ENCODE results near the gene RNF222.

Gene RNF222

DNA sequence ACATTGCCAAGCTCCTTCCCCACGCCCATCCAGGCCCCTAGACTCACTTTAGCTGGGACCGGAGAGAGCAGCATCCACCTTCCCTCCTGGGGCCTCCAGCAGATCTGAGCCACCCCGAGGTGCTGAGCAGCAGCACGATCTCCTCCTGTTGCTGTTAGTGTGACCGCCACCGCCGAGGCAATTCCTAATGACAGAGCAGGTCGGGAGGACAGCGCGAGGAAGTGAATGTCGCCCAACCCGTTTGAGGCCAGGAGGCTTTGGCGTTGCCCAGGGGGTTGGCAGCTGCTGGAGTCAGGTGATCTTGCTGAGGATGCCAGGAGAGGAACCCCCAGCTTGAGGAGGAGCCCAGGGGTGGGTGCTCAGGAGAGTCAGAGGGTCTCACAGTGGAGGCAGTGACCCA, at the start of gene RNF222:
TSS of gene RNF222 (minus strand) at position 192 of the 400 bp plus-strand sequence. CDS start 4,366 bp downstream, outside the sequence.
- no peak within 1 kb of the TSS for H3K4me3 ChIP-seq (ENCODE audit: low read depth, low read length)
- DNase-seq (ENCODE audit: low read depth), result no peak

DNA sequence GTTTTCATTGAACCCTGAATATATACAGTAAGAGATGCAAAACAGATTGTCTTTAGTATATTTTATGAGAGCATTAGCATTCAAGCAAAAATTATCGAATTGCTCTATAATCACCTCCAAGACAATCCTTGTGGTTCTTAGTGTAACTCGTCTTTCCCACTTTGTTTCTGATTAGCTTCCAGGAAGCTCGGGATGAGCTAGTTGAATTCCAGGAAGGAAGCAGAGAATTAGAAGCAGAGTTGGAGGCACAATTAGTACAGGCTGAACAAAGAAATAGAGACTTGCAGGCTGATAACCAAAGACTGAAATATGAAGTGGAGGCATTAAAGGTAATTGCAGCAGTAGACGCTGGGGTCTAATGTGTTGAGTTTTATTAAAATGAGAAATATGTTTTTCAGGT, 47.9 kb upstream of the RNF222 start:
- no peak overlapping the region for H3K4me3 ChIP-seq (ENCODE audit: low read depth, low read length)
- no peak for DNase-seq (ENCODE audit: low read depth)

GRCh38 chr17:8444494-8444893, 46.9 kb upstream of the RNF222 start:
- no peak overlapping the region for H3K4me3 ChIP-seq (ENCODE audit: low read depth, low read length)

DNA sequence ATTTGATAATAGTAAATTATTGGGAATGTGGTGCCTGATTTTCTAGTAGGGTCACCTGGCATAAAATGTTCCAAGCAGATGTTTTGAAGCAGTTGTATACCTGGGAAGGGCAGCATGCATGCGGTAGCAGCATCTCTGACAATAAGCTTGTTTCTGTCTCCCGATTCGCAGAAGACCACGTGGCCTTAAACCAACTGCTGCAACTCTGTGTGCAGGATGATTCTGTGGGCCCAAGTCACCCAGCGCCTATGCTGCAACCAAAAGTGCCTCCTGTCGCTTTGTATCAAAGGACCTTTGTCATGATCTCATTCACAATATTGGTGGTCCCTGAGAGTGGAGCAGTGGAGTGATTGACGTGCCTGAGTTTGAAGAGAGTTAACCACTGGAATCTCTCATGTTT, 46.1 kb upstream of the RNF222 start:
- no peak overlapping the region for H3K4me3 ChIP-seq (ENCODE audit: low read depth, low read length)
- DNase-seq (ENCODE audit: low read depth), result no peak

More at GRCh38 chr17:8444494-8444893, 46.9 kb upstream of the RNF222 start:
- DNase-seq (ENCODE audit: low read depth), result no peak

DNA sequence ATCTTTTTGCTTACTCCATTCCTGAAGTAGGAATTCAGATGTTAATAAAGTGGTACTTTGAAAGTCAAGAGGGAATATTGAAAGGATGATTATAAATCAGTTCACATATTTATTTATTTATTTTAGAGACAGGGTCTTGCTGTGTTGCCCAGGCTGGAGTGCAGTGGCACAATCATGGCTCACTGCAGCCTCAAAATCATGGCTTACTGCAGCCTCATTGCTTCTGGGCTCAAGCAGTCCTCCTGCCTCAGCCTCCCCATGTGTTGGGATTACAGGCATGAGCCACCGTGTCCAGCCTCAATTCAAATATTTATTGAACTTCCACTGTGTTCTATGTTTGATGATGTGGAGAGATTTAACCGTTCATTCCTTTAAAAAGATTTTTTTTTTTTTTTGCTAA, 44.7 kb upstream of the RNF222 start:
- DNase-seq (ENCODE audit: low read depth), result no peak
- no peak overlapping the region for H3K4me3 ChIP-seq (ENCODE audit: low read depth, low read length)

GRCh38 chr17:8441690-8442089, 44.1 kb upstream of the RNF222 start:
- no peak overlapping the region for H3K4me3 ChIP-seq (ENCODE audit: low read depth, low read length)
- no peak for DNase-seq (ENCODE audit: low read depth)

GRCh38 chr17:8439681-8440080, 42.1 kb upstream of the RNF222 start:
- no peak overlapping the region for H3K4me3 ChIP-seq (ENCODE audit: low read depth, low read length)
- no peak for DNase-seq (ENCODE audit: low read depth)

GRCh38 chr17:8438441-8438840, 40.8 kb upstream of the RNF222 start:
- no peak for DNase-seq (ENCODE audit: low read depth)
- no peak overlapping the region for H3K4me3 ChIP-seq (ENCODE audit: low read depth, low read length)

DNA sequence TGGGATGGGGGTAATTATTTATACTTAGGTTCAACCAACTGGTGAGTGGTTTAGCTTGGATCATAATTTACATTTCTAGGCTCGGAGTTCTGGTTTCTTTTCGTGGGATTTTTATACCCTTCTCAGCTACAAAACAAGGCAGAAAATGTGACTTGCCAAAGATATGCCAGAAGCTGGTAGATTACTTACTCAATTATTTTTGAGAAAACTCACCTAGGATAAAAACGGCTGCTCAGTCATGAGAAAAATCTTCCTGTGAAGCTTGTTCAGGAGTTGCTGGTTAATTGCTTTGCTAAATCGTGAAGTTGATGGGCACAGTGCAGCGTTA, 39.2 kb upstream of the RNF222 start:
- DNase-seq (ENCODE audit: low read depth), result no peak

GRCh38 chr17:8436169-8436843, 38.7 kb upstream of the RNF222 start:
- DNase-seq (ENCODE audit: low read depth), result no peak
- H3K4me3 ChIP-seq (ENCODE audit: low read depth, low read length), result peak overlapping the region; percentile 93

More for the DNA sequence above, 39.2 kb upstream of the RNF222 start:
- H3K4me3 ChIP-seq (ENCODE audit: low read depth, low read length), result peak overlapping the region; percentile 93

- peak; percentile 94 for DNase-seq (ENCODE audit: low read depth)
- H3K4me3 ChIP-seq (ENCODE audit: low read depth, low read length), result peak within 1 kb of the TSS; percentile 93
These were observed 37.9 kb upstream of the RNF222 start, which contains the start of gene NDEL1 for GRCh38 chr17:8435245-8436168. NDEL1 (plus strand) TSS chr17:8435884; CDS start chr17:8444272, 8,388 bp downstream.

DNA sequence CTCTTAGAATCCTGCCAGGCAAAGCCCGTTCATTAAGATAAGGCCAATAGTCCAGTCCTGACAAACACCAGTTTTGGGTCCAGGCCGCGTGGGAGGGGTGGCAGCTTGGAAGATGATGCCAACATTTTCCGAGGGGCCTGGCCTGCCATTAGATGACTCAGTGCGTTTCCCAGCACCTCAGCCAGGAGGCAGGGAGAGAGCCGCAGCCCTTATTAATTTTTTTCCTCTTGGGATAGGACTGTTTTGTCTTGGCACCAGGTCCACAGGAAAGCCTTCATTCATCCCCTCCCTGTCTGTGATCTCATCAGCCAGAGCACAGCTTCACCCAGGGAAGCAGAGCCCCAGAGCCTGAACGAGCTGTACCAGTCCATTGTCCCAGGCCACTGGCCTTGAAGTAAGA, 33.3 kb upstream of the RNF222 start:
- no peak for DNase-seq (ENCODE audit: low read depth)
- H3K4me3 ChIP-seq (ENCODE audit: low read depth, low read length), result no peak overlapping the region

DNA sequence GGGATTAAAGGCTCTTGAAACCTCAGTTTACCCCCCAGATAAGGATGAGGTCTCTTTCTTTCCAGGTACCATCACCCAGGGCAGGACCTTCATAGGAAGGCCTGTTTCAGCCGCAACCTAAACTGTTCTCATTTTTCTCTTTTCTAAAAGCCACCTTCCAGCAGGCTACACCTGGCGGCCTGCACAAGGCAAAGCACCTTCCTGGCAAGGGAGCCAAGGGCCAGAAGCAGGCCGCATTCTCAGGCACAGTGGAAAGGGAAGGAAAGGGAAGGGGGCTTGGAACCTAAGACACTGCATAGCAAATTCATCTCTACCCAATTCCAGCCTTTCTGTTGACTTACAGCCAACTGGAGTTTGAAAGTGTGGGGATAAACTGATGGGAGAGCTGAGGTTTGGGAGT, 29.2 kb upstream of the RNF222 start:
- DNase-seq (ENCODE audit: low read depth), result no peak
- H3K4me3 ChIP-seq (ENCODE audit: low read depth, low read length), result no peak overlapping the region

GRCh38 chr17:8426094-8426720, 28.6 kb upstream of the RNF222 start:
- DNase-seq (ENCODE audit: low read depth), result no peak
- no peak overlapping the region for H3K4me3 ChIP-seq (ENCODE audit: low read depth, low read length)

- no peak for DNase-seq (ENCODE audit: low read depth)
- H3K4me3 ChIP-seq (ENCODE audit: low read depth, low read length), result no peak overlapping the region
These were observed 23.9 kb upstream of the RNF222 start for GRCh38 chr17:8421571-8421970.

GRCh38 chr17:8420041-8420934, 22.7 kb upstream of the RNF222 start:
- H3K4me3 ChIP-seq (ENCODE audit: low read depth, low read length), result no peak overlapping the region
- no peak for DNase-seq (ENCODE audit: low read depth)

DNA sequence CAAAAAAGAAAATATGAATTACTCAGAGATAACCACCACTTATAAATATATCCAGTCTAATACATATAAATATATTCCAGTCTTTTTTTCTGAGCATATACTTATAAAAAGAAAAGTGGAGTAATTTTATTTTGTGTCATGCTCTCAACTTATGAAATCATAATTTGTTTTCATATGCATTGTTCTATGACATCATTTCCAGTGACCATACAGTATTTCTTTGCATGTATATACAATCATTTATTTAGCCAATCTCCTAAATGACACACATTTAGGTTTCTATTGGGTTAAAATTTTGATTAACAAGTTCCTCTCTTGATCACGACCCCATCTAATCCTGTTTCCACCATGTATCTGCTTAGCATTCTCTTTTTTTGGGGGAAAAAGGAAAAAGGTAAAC, 21.7 kb upstream of the RNF222 start:
- no peak overlapping the region for H3K4me3 ChIP-seq (ENCODE audit: low read depth, low read length)
- DNase-seq (ENCODE audit: low read depth), result no peak

- no peak for DNase-seq (ENCODE audit: low read depth)
- H3K4me3 ChIP-seq (ENCODE audit: low read depth, low read length), result no peak overlapping the region
These were observed 20.8 kb upstream of the RNF222 start for GRCh38 chr17:8418471-8418870.

DNA sequence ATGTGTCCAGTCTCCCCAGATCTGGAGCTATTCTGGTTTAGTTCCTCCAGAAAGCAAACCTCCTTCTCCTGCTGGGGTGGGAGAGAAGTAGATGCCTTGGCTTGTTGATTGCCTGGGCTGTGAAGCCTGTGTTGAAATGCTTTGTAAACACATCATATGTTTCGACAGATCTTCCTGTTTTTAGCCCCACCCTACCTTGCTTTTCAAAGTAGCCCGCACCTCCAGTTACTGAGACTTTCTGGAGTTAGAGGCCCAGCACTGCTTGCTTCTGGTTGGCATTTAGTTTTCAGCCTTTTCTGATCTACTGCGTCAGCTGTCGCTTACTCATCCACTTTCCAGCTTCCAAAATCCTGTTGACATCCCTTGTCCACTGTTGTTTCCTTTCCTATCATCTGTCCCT, 20.2 kb upstream of the RNF222 start:
- no peak overlapping the region for H3K4me3 ChIP-seq (ENCODE audit: low read depth, low read length)

More for the DNA sequence above, 20.2 kb upstream of the RNF222 start:
- no peak for DNase-seq (ENCODE audit: low read depth)
